NT2/D1 (cell line): Measurements from ENCODE around the gene TTLL11.
"Not testable (repeated sequence)": the region's sequence is repeated elsewhere in the genome, so short reads cannot be mapped to it uniquely, and the experiment has no call there.

Experiments
- DNase-seq: peaks from one replicate; pipeline ENCODE4 v3.0.0-alpha.2; 2011; ENCODE audit warnings: low read depth, low spot score
- H3K27me3 ChIP-seq: 2 replicates; pipeline ENCODE4 v1.6.0; 2011; ENCODE audit warnings: mild to moderate bottlenecking; ENCODE audit not compliant: insufficient read length, insufficient read depth
- H3K36me3 ChIP-seq: 2 replicates; pipeline ENCODE4 v1.6.1; 2011; ENCODE audit warnings: mild to moderate bottlenecking, low read length, mixed read lengths; ENCODE audit not compliant: insufficient read depth, insufficient read length
- H3K4me1 ChIP-seq: 2 replicates; pipeline ENCODE4 v1.5.1; 2011; ENCODE audit not compliant: insufficient read depth, insufficient read length
- H3K4me3 ChIP-seq: 2 replicates; pipeline ENCODE4 v1.5.1; 2011; ENCODE audit warnings: low read depth; ENCODE audit not compliant: insufficient read length
- H3K9ac ChIP-seq: 2 replicates; pipeline ENCODE4 v1.6.0; 2011; ENCODE audit warnings: low read depth; ENCODE audit not compliant: insufficient read length
- H3K9me3 ChIP-seq: 2 replicates; pipeline ENCODE4 v1.5.1; 2011; ENCODE audit warnings: mild to moderate bottlenecking, low read length; ENCODE audit not compliant: insufficient read depth
- SUZ12 ChIP-seq: IDR thresholded peaks from 2 replicates; pipeline ENCODE4 v1.6.1; 2011; ENCODE audit not compliant: insufficient read length, insufficient read depth; ENCODE audit errors: extremely low read depth
- YY1 ChIP-seq: IDR thresholded peaks from 2 replicates; pipeline ENCODE4 v1.6.1; 2011; ENCODE audit not compliant: insufficient read length, insufficient read depth
- ZNF274 ChIP-seq: IDR thresholded peaks from 2 replicates; pipeline ENCODE4 v1.6.1; 2011; ENCODE audit warnings: mild to moderate bottlenecking, low read depth, low read length

TTLL11 gene

DNA sequence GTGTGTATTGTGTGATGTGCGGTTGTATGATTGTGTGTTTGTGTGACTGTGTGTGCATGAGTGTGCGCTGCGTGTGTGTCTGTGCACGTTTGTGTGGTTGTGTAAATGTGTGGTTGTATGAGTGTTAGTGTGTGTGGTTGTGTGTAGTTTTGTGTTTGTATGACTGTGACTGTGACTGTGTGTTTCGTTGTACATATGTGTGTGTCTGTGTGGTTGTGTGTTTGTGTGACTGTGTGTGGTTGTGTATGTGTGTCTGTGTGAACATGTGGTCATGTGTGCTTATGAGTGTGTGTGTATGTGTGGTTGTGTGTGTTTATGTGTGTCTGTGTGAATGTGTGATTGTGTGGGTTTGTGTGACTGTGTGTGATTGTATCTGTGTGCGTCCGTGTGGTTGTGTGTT is 197.8 kb downstream of the TTLL11 start:
- no peaks in the 10 kb centered on the region for H3K27me3 ChIP-seq
- H3K36me3 ChIP-seq: no peaks in the 10 kb centered on the region
- H3K9me3 ChIP-seq: peaks cover 6% of the 10 kb centered on the region; the same call in 1 of the 2 replicates
- no peak overlapping the region for H3K4me3 ChIP-seq
- H3K9ac ChIP-seq: no peak overlapping the region
- TF ChIP-seq YY1 (no peak), SUZ12 (no peak), ZNF274 (no peak)
- DNase-seq: no peak
- H3K4me1 ChIP-seq: peaks cover 9% of the 10 kb centered on the region

DNA sequence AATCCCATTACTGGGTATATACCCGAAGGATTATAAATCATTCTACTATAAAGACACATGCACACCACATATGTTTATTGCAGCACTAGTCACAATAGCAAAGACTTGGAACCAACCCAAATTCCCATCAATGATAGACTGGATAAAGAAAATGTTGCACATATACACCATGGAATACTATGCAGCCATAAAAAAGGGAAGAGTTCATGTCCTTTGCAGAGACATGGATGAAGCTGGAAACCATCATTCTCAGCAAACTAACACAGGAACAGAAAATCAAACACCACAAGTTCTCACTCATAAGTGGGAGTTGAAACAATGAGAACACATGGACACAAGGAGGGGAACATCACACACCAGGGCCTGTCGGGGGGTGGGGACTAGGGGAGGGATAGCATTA is 198.7 kb downstream of the TTLL11 start:
- not testable (repeated sequence) for H3K36me3 ChIP-seq, H3K4me3 ChIP-seq, DNase-seq, H3K9ac ChIP-seq, H3K9me3 ChIP-seq, H3K27me3 ChIP-seq
- H3K4me1 ChIP-seq: peaks cover 12% of the 10 kb centered on the region

DNA sequence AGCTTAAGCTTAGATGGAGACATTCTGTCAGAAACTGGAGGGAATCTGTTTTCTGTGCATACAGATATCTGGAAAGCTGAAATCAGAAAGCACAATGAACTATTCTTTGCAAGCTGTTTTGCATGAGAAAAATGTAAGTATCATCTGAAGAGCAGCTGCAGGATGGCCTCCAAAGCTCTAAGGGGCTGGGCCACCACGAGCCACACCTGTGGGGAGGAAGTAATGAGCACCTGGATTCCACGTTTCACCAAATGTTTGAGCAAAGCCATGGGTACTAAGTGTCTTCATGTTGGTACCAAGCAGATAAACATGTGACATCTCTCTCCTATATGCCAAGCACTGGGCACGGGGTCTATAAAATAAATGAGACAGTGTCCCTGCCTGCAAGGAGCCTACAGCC is 199.3 kb downstream of the TTLL11 start:
- Histone ChIP-seq H3K4me1 (peaks cover 10% of the 10 kb centered on the region), H3K27me3 (no peaks in the 10 kb centered on the region), H3K9me3 (no peaks in the 10 kb centered on the region), H3K36me3 (no peaks in the 10 kb centered on the region), H3K4me3 (no peak overlapping the region), H3K9ac (no peak overlapping the region)
- DNase-seq: no peak
- TF ChIP-seq YY1 (no peak), SUZ12 (no peak), ZNF274 (no peak)

DNA sequence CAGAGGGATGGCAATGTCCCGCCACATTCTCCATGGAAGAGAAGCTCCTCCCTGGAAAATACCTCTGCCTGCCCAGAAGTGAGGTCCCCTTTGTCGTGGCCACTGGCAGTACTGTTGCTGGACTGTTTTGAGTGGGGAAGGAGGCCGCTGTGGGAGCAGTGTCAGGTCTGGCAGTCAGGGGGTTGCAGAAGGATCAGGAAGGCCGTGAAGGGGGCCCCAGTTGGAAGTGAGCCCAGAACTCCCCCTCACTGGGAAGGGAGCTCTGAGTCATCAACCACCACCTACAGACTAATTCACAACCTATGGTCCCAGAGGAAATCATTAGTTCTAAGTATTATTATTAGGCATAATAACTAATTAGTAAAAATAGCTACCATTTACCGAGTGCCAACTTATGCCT is 200.4 kb downstream of the TTLL11 start:
- no peaks in the 10 kb centered on the region for H3K36me3 ChIP-seq
- H3K9ac ChIP-seq: no peak overlapping the region
- DNase-seq: no peak
- no peaks in the 10 kb centered on the region for H3K9me3 ChIP-seq
- peaks cover 8% of the 10 kb centered on the region for H3K4me1 ChIP-seq
- no peak overlapping the region for H3K4me3 ChIP-seq
- H3K27me3 ChIP-seq: no peaks in the 10 kb centered on the region
- TF ChIP-seq ZNF274 (no peak), YY1 (no peak), SUZ12 (no peak)

DNA sequence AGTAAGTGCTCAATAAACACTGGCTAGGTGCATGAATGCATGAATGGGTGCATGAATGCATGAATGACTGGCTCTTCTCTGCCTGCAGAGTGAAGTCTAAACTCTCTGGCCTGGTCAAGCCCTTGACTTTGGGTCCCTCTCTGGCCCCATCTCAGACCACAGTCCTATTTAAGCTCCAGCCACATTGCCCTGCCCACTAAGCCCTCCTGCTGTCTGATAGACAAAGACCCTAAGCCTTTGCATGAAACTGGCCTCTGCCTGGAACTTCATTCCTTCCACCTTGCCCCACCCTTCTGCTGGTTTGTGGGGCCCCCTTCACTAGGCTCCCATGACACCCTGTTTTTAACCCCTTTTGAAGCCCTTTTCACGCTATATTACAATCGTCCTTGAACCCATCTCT is 202.4 kb downstream of the TTLL11 start:
- Histone ChIP-seq H3K27me3 (no peaks in the 10 kb centered on the region), H3K4me3 (no peak overlapping the region), H3K36me3 (no peaks in the 10 kb centered on the region), H3K9ac (no peak overlapping the region), H3K4me1 (peaks cover 12% of the 10 kb centered on the region), H3K9me3 (no peaks in the 10 kb centered on the region)
- TF ChIP-seq ZNF274 (no peak), YY1 (no peak), SUZ12 (no peak)
- DNase-seq: no peak

DNA sequence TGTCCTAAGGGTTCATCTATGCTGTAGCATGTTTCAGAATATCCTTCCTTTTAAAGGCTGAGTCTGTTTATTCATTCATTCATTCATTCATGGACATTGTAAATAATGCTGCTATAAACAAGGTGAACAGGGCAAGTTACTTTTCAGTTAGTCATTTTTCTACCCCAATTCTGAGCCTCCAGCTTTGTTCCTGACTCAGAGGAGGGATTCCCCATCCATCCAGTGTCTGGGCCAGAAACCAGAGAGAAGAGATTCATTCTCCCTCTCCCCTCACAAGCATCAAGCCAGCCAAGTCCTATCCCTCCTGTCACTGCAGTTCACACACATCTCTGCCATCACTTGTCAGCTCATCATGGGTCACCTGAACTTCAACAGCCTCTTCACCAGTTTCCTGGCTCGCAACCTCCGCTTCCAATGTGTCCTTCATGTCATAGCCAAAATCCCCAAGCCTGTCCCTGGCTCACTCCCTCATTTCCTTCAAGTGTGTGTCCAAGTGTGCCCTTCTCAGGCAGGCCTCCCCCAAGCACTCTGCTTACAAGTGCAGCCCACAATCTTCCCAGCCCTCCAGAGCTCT is 203.0 kb downstream of the TTLL11 start:
- Histone ChIP-seq H3K9ac (no peak overlapping the region), H3K4me3 (no peak overlapping the region), H3K4me1 (peaks cover 12% of the 10 kb centered on the region), H3K36me3 (no peaks in the 10 kb centered on the region), H3K27me3 (no peaks in the 10 kb centered on the region), H3K9me3 (no peaks in the 10 kb centered on the region)
- TF ChIP-seq SUZ12 (no peak), YY1 (no peak), ZNF274 (no peak)
- DNase-seq: no peak

- H3K27me3 ChIP-seq: no peaks in the 10 kb centered on the region
- no peak for DNase-seq
- no peaks in the 10 kb centered on the region for H3K9me3 ChIP-seq
- peaks cover 15% of the 10 kb centered on the region for H3K4me1 ChIP-seq
- H3K36me3 ChIP-seq: no peaks in the 10 kb centered on the region
- H3K9ac ChIP-seq: no peak overlapping the region
- H3K4me3 ChIP-seq: no peak overlapping the region
- TF ChIP-seq YY1: no peak
- no peak for TF ChIP-seq SUZ12
- TF ChIP-seq ZNF274: no peak
These were observed 204.7 kb downstream of the TTLL11 start for GRCh38 chr9:121888438-121888775.

- no peak overlapping the region for H3K4me3 ChIP-seq
- TF ChIP-seq SUZ12: no peak
- no peak for TF ChIP-seq ZNF274
- TF ChIP-seq YY1: no peak
- no peaks in the 10 kb centered on the region for H3K9me3 ChIP-seq
- H3K27me3 ChIP-seq: no peaks in the 10 kb centered on the region
- peaks cover 15% of the 10 kb centered on the region for H3K4me1 ChIP-seq
- no peaks in the 10 kb centered on the region for H3K36me3 ChIP-seq
- DNase-seq: no peak
- H3K9ac ChIP-seq: no peak overlapping the region
These were observed 205.3 kb downstream of the TTLL11 start for GRCh38 chr9:121887553-121888437.
